ENCODE measurements around the gene RELL2. TPM values are rescaled to one million over a fixed set of nuclear protein-coding genes. Genes with fewer than 3 reads are reported as not detected.

The RELL2 gene
- total RNA-seq, 2 donors from 2014 or later: 3.9 to 7.2 TPM

GRCh38 chr5:141686648-141687416 is 50.0 kb downstream of the RELL2 start:
- H3K4me1 ChIP-seq (replicated peaks): no peaks in the 10 kb centered on the region
- H3K9me3 ChIP-seq: no peaks in the 10 kb centered on the region
- intact Hi-C loops (cut with DNase I): no loop called here
- no peak overlapping the region for H3K4me3 ChIP-seq
- no peaks in the 10 kb centered on the region for H3K27me3 ChIP-seq (replicated peaks; ENCODE audit: insufficient read depth)
- H3K36me3 ChIP-seq: no peaks in the 10 kb centered on the region
- TF ChIP-seq CTCF (IDR thresholded peaks at IDR 0.05) (no peak), POLR2A (IDR thresholded peaks at IDR 0.05) (no peak), POLR2AphosphoS5 (IDR thresholded peaks at IDR 0.05) (no peak)
- 84% methylated on average over 3 of the region's 3 CpGs for WGBS
- no peak for DNase-seq (ENCODE audit: low spot score)
- no peak overlapping the region for H3K27ac ChIP-seq

Small RNA genes within 50 kb of the gene (small RNA-seq; reads per million reads assigned to genes)
- gene RPS27AP10: 0 reads per million in 2 donors

Other genes starting within 250 kb of the RELL2 start
- 1 to 10 TPM; 6.7 to 9.9 TPM for gene PCDHGB4, start 249.3 kb upstream of the RELL2 start, total RNA-seq
- gene PCDHGA8, start 244.4 kb upstream of the RELL2 start, total RNA-seq: 1 to 10 TPM; 1.1 to 4.2 TPM
- gene PCDHGB5, start 239.1 kb upstream of the RELL2 start, total RNA-seq: 10 to 100 TPM in 1 of 2 donors, 1 to 10 TPM in 1; 7.9 to 24.5 TPM
- gene PCDHGA9, start 234.2 kb upstream of the RELL2 start, total RNA-seq: 1 to 10 TPM; 3.9 to 7.7 TPM
- gene PCDHGB6, start 229.0 kb upstream of the RELL2 start, total RNA-seq: 10 to 100 TPM in 1 of 2 donors, 1 to 10 TPM in 1; 5.2 to 11.0 TPM
- gene PCDHGA10, start 224.0 kb upstream of the RELL2 start, total RNA-seq: 10 to 100 TPM in 1 of 2 donors, 1 to 10 TPM in 1; 6.7 to 11.1 TPM
- 10 to 100 TPM in 1 of 2 donors, 1 to 10 TPM in 1; 7.0 to 14.6 TPM for gene PCDHGB7, start 219.3 kb upstream of the RELL2 start, total RNA-seq
- gene PCDHGA11, start 215.9 kb upstream of the RELL2 start, total RNA-seq: 1 to 10 TPM; 2.9 to 3.4 TPM
- 1 to 10 TPM; 3.8 to 6.8 TPM for gene PCDHGA12, start 206.5 kb upstream of the RELL2 start, total RNA-seq
- 10 to 100 TPM; 27.6 to 55.3 TPM for gene PCDHGC3, start 161.0 kb upstream of the RELL2 start, total RNA-seq
- gene PCDHGC4, start 152.0 kb upstream of the RELL2 start, total RNA-seq: 1 to 10 TPM; 3.8 to 4.1 TPM
- 1 to 10 TPM in 1 of 2 donors, under 1 TPM in 1; 0.96 to 2.7 TPM for gene PCDHGC5, start 147.9 kb upstream of the RELL2 start, total RNA-seq
- gene DIAPH1, start 18.0 kb upstream of the RELL2 start, total RNA-seq: 10 to 100 TPM; 34.8 to 57.7 TPM
- gene HDAC3, start 148 bp upstream of the RELL2 start, total RNA-seq: 10 to 100 TPM; 54.9 to 74.6 TPM
- 10 to 100 TPM; 24.9 to 30.2 TPM for gene FCHSD1, start 14.4 kb downstream of the RELL2 start, total RNA-seq
- gene ARAP3, start 45.2 kb downstream of the RELL2 start, total RNA-seq: 1 to 10 TPM; 4.0 to 8.4 TPM
- 10 to 100 TPM; 49.2 to 81.1 TPM for gene PCDH1, start 241.4 kb downstream of the RELL2 start, total RNA-seq

Data from prostate gland (tissue), 2 donors.